ENCODE measurements around the gene DDAH2.

DNA sequence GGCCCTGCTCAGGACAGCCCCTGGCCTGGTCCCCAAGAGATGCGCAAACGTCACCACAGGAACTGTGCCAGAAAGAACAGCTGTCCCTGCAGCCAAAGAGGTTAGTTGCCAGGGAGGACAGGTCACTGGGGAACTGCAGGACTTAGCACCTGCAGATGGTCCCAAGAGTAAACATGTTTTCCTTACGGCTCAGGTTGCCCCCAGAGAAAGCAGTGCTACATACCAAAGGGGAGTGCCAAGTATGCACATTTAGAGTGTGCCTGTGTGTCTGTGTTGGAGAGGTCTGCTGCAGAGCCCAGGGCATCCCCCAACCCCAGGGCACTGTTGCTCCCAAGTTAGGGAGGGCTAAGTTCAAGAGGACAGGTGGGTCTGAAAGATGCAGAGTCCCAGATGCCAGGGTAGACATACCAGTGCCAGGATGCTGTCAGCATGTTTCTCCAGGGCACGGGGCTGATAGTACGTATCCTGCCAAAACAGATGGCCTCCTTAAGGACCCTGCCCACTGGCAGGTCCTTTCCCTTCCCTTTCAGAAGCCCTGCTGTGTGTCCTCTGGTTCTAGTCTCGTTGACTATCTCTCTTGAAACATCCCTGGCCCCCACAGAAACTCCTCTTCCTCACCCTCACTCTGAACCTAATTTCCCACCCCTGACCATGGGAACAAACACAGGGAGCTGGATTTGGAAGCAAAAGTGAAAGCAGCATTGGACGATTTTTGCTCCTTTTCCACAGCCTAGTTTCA lies 27.3 kb downstream of the DDAH2 start:
- TF ChIP-seq, protein P1, sequence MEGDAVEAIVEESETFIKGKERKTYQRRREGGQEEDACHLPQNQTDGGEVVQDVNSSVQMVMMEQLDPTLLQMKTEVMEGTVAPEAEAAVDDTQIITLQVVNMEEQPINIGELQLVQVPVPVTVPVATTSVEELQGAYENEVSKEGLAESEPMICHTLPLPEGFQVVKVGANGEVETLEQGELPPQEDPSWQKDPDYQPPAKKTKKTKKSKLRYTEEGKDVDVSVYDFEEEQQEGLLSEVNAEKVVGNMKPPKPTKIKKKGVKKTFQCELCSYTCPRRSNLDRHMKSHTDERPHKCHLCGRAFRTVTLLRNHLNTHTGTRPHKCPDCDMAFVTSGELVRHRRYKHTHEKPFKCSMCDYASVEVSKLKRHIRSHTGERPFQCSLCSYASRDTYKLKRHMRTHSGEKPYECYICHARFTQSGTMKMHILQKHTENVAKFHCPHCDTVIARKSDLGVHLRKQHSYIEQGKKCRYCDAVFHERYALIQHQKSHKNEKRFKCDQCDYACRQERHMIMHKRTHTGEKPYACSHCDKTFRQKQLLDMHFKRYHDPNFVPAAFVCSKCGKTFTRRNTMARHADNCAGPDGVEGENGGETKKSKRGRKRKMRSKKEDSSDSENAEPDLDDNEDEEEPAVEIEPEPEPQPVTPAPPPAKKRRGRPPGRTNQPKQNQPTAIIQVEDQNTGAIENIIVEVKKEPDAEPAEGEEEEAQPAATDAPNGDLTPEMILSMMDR (IDR thresholded peaks at IDR 0.05 in 2 of 3, conservative IDR thresholded peaks at IDR 0.05 in 1 of 3; ENCODE audit: control insufficient read depth in 2 of 3, extremely low read depth in 1 of 3, insufficient read depth in 1 of 3, low read depth in 3 of 3, low read length in 3 of 3), result no peak
- TF ChIP-seq EZH2 (IDR thresholded peaks at IDR 0.05; ENCODE audit: borderline replicate concordance, control insufficient read depth, low read depth, low read length), result no peak
- no peak for TF ChIP-seq ZZZ3 (IDR thresholded peaks at IDR 0.05; ENCODE audit: control insufficient read depth, insufficient read length, low read depth)
- TF ChIP-seq CREM (IDR thresholded peaks at IDR 0.05; ENCODE audit: low read depth), result no peak
- TF ChIP-seq, protein P2, sequence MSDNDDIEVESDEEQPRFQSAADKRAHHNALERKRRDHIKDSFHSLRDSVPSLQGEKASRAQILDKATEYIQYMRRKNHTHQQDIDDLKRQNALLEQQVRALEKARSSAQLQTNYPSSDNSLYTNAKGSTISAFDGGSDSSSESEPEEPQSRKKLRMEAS (IDR thresholded peaks at IDR 0.05; ENCODE audit: low read depth, low read length), result no peak
- TF ChIP-seq HDAC2 (IDR thresholded peaks at IDR 0.05), result no peak
